RWPE1 (cell line): ENCODE data around the gene POLR3C.
A peak's percentile ranks its signal among the peaks of the same experiment; 100 is the strongest.
"Not testable (repeated sequence)": the region's sequence is repeated elsewhere in the genome, so short reads cannot be mapped to it uniquely, and the experiment has no call there.

Experiments used
- CTCF ChIA-PET: fragments of 350-600 bp; sonication (Branson Sonifier 250); formaldehyde crosslinking; extraction: SDS; loops from one replicate; lab custom pipeline; 2021; lab: Yijun Ruan, JAX
- POLR2A ChIA-PET: fragments of 400-600 bp; formaldehyde crosslinking; extraction: SDS; loops from one replicate; lab custom pipeline; 2020; ENCODE audit warnings: antibody characterized with exemption; ENCODE audit not compliant: low non-redundant PET; lab: Yijun Ruan, JAX
- DNase-seq: peaks from one replicate; pipeline ENCODE4 v3.0.0; 2012; ENCODE audit warnings: low spot score
- H3K27ac ChIP-seq: fragments of 450-650 bp; 2 replicates; pipeline ENCODE4 v1.5.1; 2017
- CTCF ChIP-seq: fragments of 450-650 bp; conservative IDR thresholded peaks from 2 replicates; pipeline ENCODE4 v1.5.1; 2017; ENCODE audit warnings: low read depth, mild to moderate bottlenecking

The POLR3C gene

GRCh38 chr1:145824499-145824842 is 471 bp downstream of the POLR3C start:
- H3K27ac ChIP-seq: peak overlapping the region; percentile 94
- no peak for TF ChIP-seq CTCF
- POLR2A ChIA-PET: no interaction called here
- CTCF ChIA-PET: interaction anchor here (1.4 kb wide), 1 partner anchor 21 kb away, joined by 7 read pairs; the partner anchor contains the start of gene NUDT17
- peak; percentile 20 for DNase-seq

- no peak for TF ChIP-seq CTCF
- DNase-seq: no peak
- no peak overlapping the region for H3K27ac ChIP-seq
- CTCF ChIA-PET: interaction anchor here (1.6 kb wide), 1 partner anchor 19 kb away, joined by 10 read pairs; the partner anchor contains the start of gene NUDT17
- POLR2A ChIA-PET: no interaction called here
These were observed 2.0 kb downstream of the POLR3C start for GRCh38 chr1:145826030-145826429.

GRCh38 chr1:145827966-145828365 is 4.0 kb downstream of the POLR3C start:
- POLR2A ChIA-PET: no interaction called here
- no peak for TF ChIP-seq CTCF
- CTCF ChIA-PET: interaction anchor here (0.6 to 2.1 kb wide), 2 partner anchors 17 to 77 kb away, joined by 5 to 8 read pairs; partner anchors contain the start of gene NUDT17
- no peak for DNase-seq
- no peak overlapping the region for H3K27ac ChIP-seq

- POLR2A ChIA-PET: no interaction called here
- no peak overlapping the region for H3K27ac ChIP-seq
- DNase-seq: no peak
- no peak for TF ChIP-seq CTCF
- CTCF ChIA-PET: interaction anchor here (0.6 to 2.1 kb wide), 2 partner anchors 17 to 77 kb away, joined by 5 to 8 read pairs; partner anchors contain the start of gene NUDT17
These were observed 4.5 kb downstream of the POLR3C start for GRCh38 chr1:145828367-145829026.

GRCh38 chr1:145830810-145831209 is 6.8 kb downstream of the POLR3C start:
- DNase-seq, H3K27ac ChIP-seq, CTCF ChIA-PET, POLR2A ChIA-PET: not testable (repeated sequence)

GRCh38 chr1:145837656-145838055 is 13.7 kb downstream of the POLR3C start:
- POLR2A ChIA-PET: no interaction called here

More at GRCh38 chr1:145837656-145838055, 13.7 kb downstream of the POLR3C start:
- no peak for TF ChIP-seq CTCF
- DNase-seq: no peak
- CTCF ChIA-PET: interaction anchor here (0.6 to 1.1 kb wide), 2 partner anchors 9 to 10 kb away, joined by 3 read pairs; no protein-coding TSS in a partner anchor
- no peak overlapping the region for H3K27ac ChIP-seq
